A673 (cell line): ENCODE data around the gene AIMP1.

ENCODE experiments used
- EZH2 ChIP-seq: fragments of 200-600 bp; sonication (generic); IDR thresholded peaks from 2 replicates; pipeline ENCODE4 v1.6.1; 2017; ENCODE audit warnings: borderline replicate concordance, low read depth, mild to moderate bottlenecking, mixed read lengths, antibody characterized with exemption, low read length; ENCODE audit not compliant: poor library complexity, severe bottlenecking
- TF ChIP-seq, protein P1 (sequence below): fragments of 300-800, 200-600 bp; sonication (generic); conservative IDR thresholded peaks from 2 replicates; pipeline ENCODE4 v1.5.1; 2017; ENCODE audit warnings: low read depth, mild to moderate bottlenecking, antibody characterized with exemption, low read length, moderate library complexity, mixed read lengths

DNA sequence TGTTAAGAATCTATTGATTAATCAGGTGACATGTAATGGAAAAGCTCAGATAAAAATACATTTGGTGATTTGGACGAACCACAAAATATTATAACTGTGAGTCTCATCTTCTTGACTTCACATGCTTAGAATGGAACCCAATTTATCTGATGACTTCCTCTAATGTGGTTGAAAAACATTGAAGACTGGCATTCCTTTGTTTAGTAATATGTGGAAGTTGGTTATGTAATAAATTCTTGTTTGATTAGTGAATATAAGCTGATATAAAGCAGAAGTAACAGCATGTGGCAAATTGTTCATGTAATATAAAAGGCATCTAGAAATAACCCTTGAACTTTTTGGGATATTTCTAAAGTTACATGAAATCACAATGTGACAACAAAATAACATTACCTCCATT, 42.5 kb downstream of the AIMP1 start:
- TF ChIP-seq, protein P1, sequence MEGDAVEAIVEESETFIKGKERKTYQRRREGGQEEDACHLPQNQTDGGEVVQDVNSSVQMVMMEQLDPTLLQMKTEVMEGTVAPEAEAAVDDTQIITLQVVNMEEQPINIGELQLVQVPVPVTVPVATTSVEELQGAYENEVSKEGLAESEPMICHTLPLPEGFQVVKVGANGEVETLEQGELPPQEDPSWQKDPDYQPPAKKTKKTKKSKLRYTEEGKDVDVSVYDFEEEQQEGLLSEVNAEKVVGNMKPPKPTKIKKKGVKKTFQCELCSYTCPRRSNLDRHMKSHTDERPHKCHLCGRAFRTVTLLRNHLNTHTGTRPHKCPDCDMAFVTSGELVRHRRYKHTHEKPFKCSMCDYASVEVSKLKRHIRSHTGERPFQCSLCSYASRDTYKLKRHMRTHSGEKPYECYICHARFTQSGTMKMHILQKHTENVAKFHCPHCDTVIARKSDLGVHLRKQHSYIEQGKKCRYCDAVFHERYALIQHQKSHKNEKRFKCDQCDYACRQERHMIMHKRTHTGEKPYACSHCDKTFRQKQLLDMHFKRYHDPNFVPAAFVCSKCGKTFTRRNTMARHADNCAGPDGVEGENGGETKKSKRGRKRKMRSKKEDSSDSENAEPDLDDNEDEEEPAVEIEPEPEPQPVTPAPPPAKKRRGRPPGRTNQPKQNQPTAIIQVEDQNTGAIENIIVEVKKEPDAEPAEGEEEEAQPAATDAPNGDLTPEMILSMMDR: no peak
- TF ChIP-seq EZH2: no peak
